Naive thymus-derived CD4-positive, alpha-beta T cell (primary cell): ENCODE results near the gene SETX. TPM values are rescaled to one million over a fixed set of nuclear protein-coding genes. Genes with fewer than 3 reads are reported as not detected.

Experiments
- ATAC-seq: fragments of 150-1000 bp; cut with Tn5 transposase; 2 replicates; pipeline ENCODE4 v1.10.0; 2021; ENCODE audit warnings: mild to moderate bottlenecking, moderate library complexity
- CTCF ChIA-PET: fragments of 350-600 bp; sonication (Branson Sonifier 250); formaldehyde crosslinking; loops from one replicate; lab custom pipeline; 2021; ENCODE audit warnings: antibody characterized with exemption; lab: Charles Lee
- POLR2A ChIA-PET: fragments of 350-600 bp; sonication (Branson Sonifier 250); formaldehyde crosslinking; loops from one replicate; lab custom pipeline; 2021; ENCODE audit warnings: antibody characterized with exemption, inconsistent platforms; lab: Charles Lee
- DNase-seq, 9 donors: peaks; one replicate each; pipeline versions ENCODE4 v3.0.0 to v3.0.0-alpha.2; 2020 to 2022; ENCODE audit warnings: mixed read lengths in 1 of 9
- H3K27ac ChIP-seq: one replicate; pipeline ENCODE4 v1.7.0; 2013; ENCODE audit warnings: mild to moderate bottlenecking, low read depth, low read length, moderate library complexity
- H3K27me3 ChIP-seq, 2 donors: one replicate each; pipeline ENCODE4 v1.7.0; 2013; ENCODE audit warnings: low read length in 2 of 2, mild to moderate bottlenecking in 2 of 2, moderate library complexity in 2 of 2; ENCODE audit not compliant: control insufficient read depth in 2 of 2, insufficient read depth in 2 of 2
- H3K36me3 ChIP-seq, 3 experiments: 1 replicate in 2 of 3; 2 replicates in 1 of 3; pipeline ENCODE4 v1.7.0; 2013; ENCODE audit warnings: low read length in 3 of 3, mild to moderate bottlenecking in 3 of 3, moderate library complexity in 1 of 3; ENCODE audit not compliant: insufficient read depth in 3 of 3, control insufficient read depth in 2 of 3
- H3K4me1 ChIP-seq, 2 donors: one replicate each; pipeline ENCODE4 v1.7.0; 2013; ENCODE audit warnings: low read length in 2 of 2, mild to moderate bottlenecking in 2 of 2, moderate library complexity in 1 of 2; ENCODE audit not compliant: control insufficient read depth in 2 of 2, insufficient read depth in 2 of 2
- H3K4me3 ChIP-seq: 2 replicates; pipeline ENCODE4 v1.7.0; 2013; ENCODE audit warnings: mild to moderate bottlenecking, low read length
- H3K9me3 ChIP-seq, 3 experiments: 1 replicate in 2 of 3; 2 replicates in 1 of 3; pipeline ENCODE4 v1.7.0; 2013; ENCODE audit warnings: low read length in 3 of 3; ENCODE audit not compliant: control insufficient read depth in 2 of 3
- H3K27ac Mint-ChIP-seq, 9 donors: one replicate each; pipeline ENCODE4 v1.8.0; 2020 to 2022; ENCODE audit warnings: mixed read lengths in 9 of 9, mild to moderate bottlenecking in 8 of 9, moderate library complexity in 5 of 9, inconsistent platforms in 2 of 9
- H3K27me3 Mint-ChIP-seq, 5 donors: one replicate each; pipeline ENCODE4 v1.8.0; 2021 to 2022; ENCODE audit warnings: mixed read lengths in 5 of 5, mild to moderate bottlenecking in 1 of 5
- H3K36me3 Mint-ChIP-seq, 5 donors: one replicate each; pipeline ENCODE4 v1.8.0; 2020 to 2022; ENCODE audit warnings: mixed read lengths in 5 of 5, mild to moderate bottlenecking in 3 of 5, inconsistent platforms in 1 of 5
- H3K4me1 Mint-ChIP-seq, 7 donors: one replicate each; pipeline ENCODE4 v1.8.0; 2020 to 2022; ENCODE audit warnings: mixed read lengths in 7 of 7, mild to moderate bottlenecking in 3 of 7, inconsistent platforms in 1 of 7
- H3K4me3 Mint-ChIP-seq, 10 donors: one replicate each; pipeline ENCODE4 v1.8.0; 2020 to 2022; ENCODE audit warnings: mild to moderate bottlenecking in 10 of 10, mixed read lengths in 10 of 10, moderate library complexity in 6 of 10, inconsistent platforms in 2 of 10
- H3K9me3 Mint-ChIP-seq, 11 donors: one replicate each; pipeline ENCODE4 v1.8.0; 2020 to 2022; ENCODE audit warnings: mixed read lengths in 11 of 11, mild to moderate bottlenecking in 4 of 11, inconsistent platforms in 1 of 11, moderate library complexity in 1 of 11
- intact Hi-C, 2 donors: fragments of 100-400 bp; cut with micrococcal nuclease; formaldehyde crosslinking; loops; one replicate each; pipeline ENCODE4 v1.15.1; 2023
- polyA plus RNA-seq, 2 donors: library from polyadenylated mRNA; unstranded; fragments of 300-500 nt; fragmentation: Illumina TruSeq; gene quantifications; one replicate each; pipeline ENCODE4 v1.2.3, GENCODE V29; 2021
- total RNA-seq, 6 experiments: library from RNA in 5 of 6; stranded (reverse) in 5 of 6; gene quantifications; 1 replicate in 5 of 6; 2 replicates in 1 of 6; pipeline ENCODE4 v1.2.3 and lab custom pipeline; 2021 to 2026

SETX gene
- total and polyA plus RNA-seq, 7 experiments from 2014 or later: 29.0 to 83.2 (median 66.1) TPM

- H3K27me3 Mint-ChIP-seq: no peaks in the 10 kb centered on the region
- POLR2A ChIA-PET: no interaction called here
- no peak for DNase-seq
- H3K4me1 Mint-ChIP-seq: peaks cover 0 to 2% (median 0%) of the 10 kb centered on the region in 7 donors
- Histone ChIP-seq H3K27ac (no peak overlapping the region), H3K4me3 (no peak overlapping the region), H3K9me3 (no peaks in the 10 kb centered on the region), H3K27me3 (no peaks in the 10 kb centered on the region), H3K36me3 (no peaks in the 10 kb centered on the region), H3K4me1 (no peaks in the 10 kb centered on the region)
- no peak overlapping the region for H3K27ac Mint-ChIP-seq
- peaks cover 0 to 3% (median 0%) of the 10 kb centered on the region in 5 donors for H3K36me3 Mint-ChIP-seq
- intact Hi-C loops: no loop called here
- no peak for ATAC-seq
- no peak overlapping the region for H3K4me3 Mint-ChIP-seq
- CTCF ChIA-PET: no interaction called here
- no peaks in the 10 kb centered on the region for H3K9me3 Mint-ChIP-seq
These were observed 11.2 kb upstream of the SETX start for GRCh38 chr9:132365986-132366385.

- Histone ChIP-seq H3K36me3 (no peaks in the 10 kb centered on the region), H3K27me3 (no peaks in the 10 kb centered on the region), H3K4me1 (no peaks in the 10 kb centered on the region), H3K4me3 (no peak overlapping the region), H3K9me3 (no peaks in the 10 kb centered on the region), H3K27ac (no peak overlapping the region)
- Mint-ChIP-seq H3K4me3 (no peak overlapping the region), H3K9me3 (no peaks in the 10 kb centered on the region), H3K27ac (no peak overlapping the region), H3K4me1 (peaks cover 0 to 1% (median 0%) of the 10 kb centered on the region in 7 donors), H3K36me3 (no peaks in the 10 kb centered on the region), H3K27me3 (no peaks in the 10 kb centered on the region)
- ChIA-PET POLR2A (no interaction called here), CTCF (no interaction called here)
- no peak for ATAC-seq
- intact Hi-C loops: no loop called here
- no peak for DNase-seq
These were observed 9.3 kb upstream of the SETX start for GRCh38 chr9:132364068-132364467.

- ChIA-PET CTCF (no interaction called here), POLR2A (interaction anchor here (0.7 to 1.1 kb wide), 2 partner anchors 10 to 296 kb away, joined by 3 read pairs; no protein-coding TSS in a partner anchor)
- peaks cover 0 to 7% (median 0%) of the 10 kb centered on the region in 11 donors for H3K9me3 Mint-ChIP-seq
- H3K36me3 ChIP-seq: peaks cover 0 to 8% (median 0%) of the 10 kb centered on the region in 3 experiments
- H3K4me3 Mint-ChIP-seq: no peak overlapping the region
- H3K9me3 ChIP-seq: no peaks in the 10 kb centered on the region
- DNase-seq: no peak
- ATAC-seq: no peak
- H3K4me1 ChIP-seq: peaks cover 13% of the 10 kb centered on the region in 2 donors
- intact Hi-C loops: loop anchor here (10.0 kb wide), 7 partner anchors 283 to 1807 kb away; partner anchors contain the start of genes FAM78A (in 1 of the 2), MED27 (in 1 of the 2), PRRC2B (in 1 of the 2) and RNU6ATAC (in 1 of the 2)
- H3K4me1 Mint-ChIP-seq: peaks cover 10 to 23% (median 18%) of the 10 kb centered on the region in 7 donors
- H3K4me3 ChIP-seq: no peak overlapping the region
- H3K27ac ChIP-seq: no peak overlapping the region
- no peaks in the 10 kb centered on the region for H3K27me3 ChIP-seq
- no peak overlapping the region for H3K27ac Mint-ChIP-seq
- peaks cover 0 to 3% (median 0%) of the 10 kb centered on the region in 5 donors for H3K27me3 Mint-ChIP-seq
- H3K36me3 Mint-ChIP-seq: peaks cover 6 to 17% (median 10%) of the 10 kb centered on the region in 5 donors
These were observed 3.0 kb upstream of the SETX start for GRCh38 chr9:132357764-132358163.

- POLR2A ChIA-PET: no interaction called here
- peaks cover 26 to 27% of the 10 kb centered on the region in 2 donors for H3K4me1 ChIP-seq
These were observed 1.6 kb upstream of the SETX start for GRCh38 chr9:132356324-132356924.

GRCh38 chr9:132351404-132352045 lies 3.3 kb downstream of the SETX start:
- no peak for DNase-seq
- no peak for ATAC-seq
- peak overlapping the region; percentile 94 for H3K27ac ChIP-seq
- H3K9me3 ChIP-seq: no peaks in the 10 kb centered on the region
- H3K27me3 ChIP-seq: no peaks in the 10 kb centered on the region
- peak overlapping the region; percentile 43 to 99 (median 92) for H3K27ac Mint-ChIP-seq
- H3K4me1 ChIP-seq: peaks cover 40 to 47% of the 10 kb centered on the region in 2 donors
- peaks cover 15 to 34% (median 22%) of the 10 kb centered on the region in 3 experiments for H3K36me3 ChIP-seq
- peaks cover 10 to 41% (median 19%) of the 10 kb centered on the region in 5 donors for H3K36me3 Mint-ChIP-seq
- H3K27me3 Mint-ChIP-seq: peaks cover 0 to 3% (median 0%) of the 10 kb centered on the region in 5 donors
- ChIA-PET CTCF (interaction anchor here (0.7 kb wide), 1 partner anchor 1231 kb away, joined by 3 read pairs; no protein-coding TSS in a partner anchor), POLR2A (interaction anchor here (0.6 to 1.6 kb wide), 5 partner anchors 14 to 110 kb away, joined by 4 to 7 read pairs (median 5); no protein-coding TSS in a partner anchor)
- peaks cover 0 to 7% (median 0%) of the 10 kb centered on the region in 11 donors for H3K9me3 Mint-ChIP-seq
- H3K4me1 Mint-ChIP-seq: peaks cover 27 to 65% (median 57%) of the 10 kb centered on the region in 7 donors
- intact Hi-C loops: loop anchor here (1.0 to 10.0 kb wide), 8 partner anchors 55 to 1813 kb away; partner anchors contain the start of genes FAM78A (in 1 of the 2), MED27 (in 1 of the 2), PRRC2B (in 1 of the 2) and RNU6ATAC (in 1 of the 2)
- H3K4me3 Mint-ChIP-seq: peak overlapping the region; percentile 56 to 97 (median 90)
- H3K4me3 ChIP-seq: peak overlapping the region; percentile 30

More at GRCh38 chr9:132356324-132356924, 1.6 kb upstream of the SETX start:
- DNase-seq: no peak
- Mint-ChIP-seq H3K4me3 (peak overlapping the region in 9 of 10 donors; percentile 1 to 73 (median 40)), H3K27ac (peak overlapping the region in 8 of 9 donors; percentile 18 to 81 (median 73)), H3K36me3 (peaks cover 10 to 25% (median 15%) of the 10 kb centered on the region in 5 donors), H3K27me3 (peaks cover 0 to 3% (median 0%) of the 10 kb centered on the region in 5 donors), H3K4me1 (peaks cover 21 to 36% (median 32%) of the 10 kb centered on the region in 7 donors), H3K9me3 (peaks cover 0 to 7% (median 0%) of the 10 kb centered on the region in 11 donors)
- H3K36me3 ChIP-seq: peaks cover 0 to 11% (median 10%) of the 10 kb centered on the region in 3 experiments
- no peaks in the 10 kb centered on the region for H3K9me3 ChIP-seq
- H3K4me3 ChIP-seq: no peak overlapping the region
- intact Hi-C loops: loop anchor here (10.0 kb wide), 7 partner anchors 282 to 1808 kb away; partner anchors contain the start of genes FAM78A (in 1 of the 2), MED27 (in 1 of the 2), PRRC2B (in 1 of the 2) and RNU6ATAC (in 1 of the 2)
- no peak overlapping the region for H3K27ac ChIP-seq
- ATAC-seq: no peak
- CTCF ChIA-PET: no interaction called here
- H3K27me3 ChIP-seq: no peaks in the 10 kb centered on the region

GRCh38 chr9:132350861-132351315 lies 3.9 kb downstream of the SETX start:
- Histone ChIP-seq H3K36me3 (peaks cover 22 to 40% (median 27%) of the 10 kb centered on the region in 3 experiments), H3K27me3 (no peaks in the 10 kb centered on the region), H3K9me3 (no peaks in the 10 kb centered on the region), H3K4me3 (peak overlapping the region; percentile 30), H3K27ac (peak overlapping the region; percentile 94), H3K4me1 (peaks cover 41 to 47% of the 10 kb centered on the region in 2 donors)
- no peak for ATAC-seq
- Mint-ChIP-seq H3K4me3 (peak overlapping the region; percentile 56 to 97 (median 86)), H3K27me3 (peaks cover 0 to 3% (median 0%) of the 10 kb centered on the region in 5 donors), H3K36me3 (peaks cover 10 to 42% (median 25%) of the 10 kb centered on the region in 5 donors), H3K27ac (peak overlapping the region; percentile 43 to 99 (median 92)), H3K9me3 (peaks cover 0 to 5% (median 0%) of the 10 kb centered on the region in 11 donors), H3K4me1 (peaks cover 27 to 70% (median 57%) of the 10 kb centered on the region in 7 donors)
- CTCF ChIA-PET: no interaction called here
- POLR2A ChIA-PET: interaction anchor here (0.6 to 1.6 kb wide), 7 partner anchors 13 to 995 kb away, joined by 3 to 7 read pairs (median 4); no protein-coding TSS in a partner anchor
- intact Hi-C loops: loop anchor here (1.0 to 10.0 kb wide), 8 partner anchors 55 to 1814 kb away; partner anchors contain the start of genes FAM78A (in 1 of the 2), MED27 (in 1 of the 2), PRRC2B (in 1 of the 2) and RNU6ATAC (in 1 of the 2)
- DNase-seq: peak in 7 of 9 donors; percentile 33 to 65 (median 55)
